T-helper 17 cell (primary cell): Measurements from ENCODE around the gene POLR2L. TPM values are rescaled to one million over a fixed set of nuclear protein-coding genes. Genes with fewer than 3 reads are reported as not detected.

ENCODE experiments used
- ATAC-seq: fragments of 150-1000 bp; cut with Tn5 transposase; 2 replicates; pipeline ENCODE4 v1.10.0; 2021; ENCODE audit warnings: mild to moderate bottlenecking, moderate library complexity
- DNase-seq, 3 donors: peaks; one replicate each; pipeline versions ENCODE4 v3.0.0 to v3.0.0-alpha.2; 2020 to 2021
- H3K9me3 ChIP-seq: one replicate; pipeline ENCODE4 v1.7.0; 2013; ENCODE audit warnings: low read length, mild to moderate bottlenecking; ENCODE audit not compliant: control insufficient read depth, poor library complexity, severe bottlenecking
- H3K27ac Mint-ChIP-seq: one replicate; pipeline ENCODE4 v1.8.0; 2022; ENCODE audit warnings: mild to moderate bottlenecking, moderate library complexity, mixed read lengths
- H3K27me3 Mint-ChIP-seq: one replicate; pipeline ENCODE4 v1.8.0; 2022; ENCODE audit warnings: mixed read lengths
- H3K36me3 Mint-ChIP-seq: one replicate; pipeline ENCODE4 v1.8.0; 2022; ENCODE audit warnings: low read depth, mixed read lengths
- H3K4me1 Mint-ChIP-seq: one replicate; pipeline ENCODE4 v1.8.0; 2022; ENCODE audit warnings: mild to moderate bottlenecking, mixed read lengths
- H3K4me3 Mint-ChIP-seq: one replicate; pipeline ENCODE4 v1.8.0; 2022; ENCODE audit warnings: mild to moderate bottlenecking, moderate library complexity, mixed read lengths
- total RNA-seq, 4 donors: library from RNA in 2 of 4; stranded (reverse) in 2 of 4; gene quantifications; one replicate each; pipeline ENCODE4 v1.2.3 and lab custom pipeline; 2022 to 2026

POLR2L gene
- total RNA-seq, 2 donors from 2014 or later: 38.5 to 40.5 TPM

DNA sequence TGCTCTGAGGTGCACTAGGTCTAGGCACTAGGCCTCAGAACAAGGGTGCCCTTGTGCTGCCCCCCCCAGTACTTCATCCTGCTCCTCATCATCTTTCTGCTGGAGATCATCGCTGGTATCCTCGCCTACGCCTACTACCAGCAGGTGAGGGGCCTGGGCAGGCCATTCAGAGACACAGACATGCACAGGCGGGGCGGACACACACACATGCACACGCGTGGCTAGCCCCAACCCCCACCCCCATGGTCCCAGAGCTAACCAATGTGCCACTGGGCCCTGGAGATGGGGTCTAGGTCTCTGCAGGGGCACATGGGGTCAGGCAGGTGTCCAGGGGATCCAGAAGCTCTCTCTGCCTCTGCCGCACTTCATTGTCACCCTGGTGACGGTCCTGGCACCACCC lies 5.6 kb downstream of the POLR2L start:
- no peak for ATAC-seq
- no peaks in the 10 kb centered on the region for H3K9me3 ChIP-seq
- Mint-ChIP-seq H3K36me3 (no peaks in the 10 kb centered on the region), H3K4me3 (no peak overlapping the region), H3K27ac (no peak overlapping the region), H3K27me3 (no peaks in the 10 kb centered on the region), H3K4me1 (peaks cover 22% of the 10 kb centered on the region)
- DNase-seq: no peak

DNA sequence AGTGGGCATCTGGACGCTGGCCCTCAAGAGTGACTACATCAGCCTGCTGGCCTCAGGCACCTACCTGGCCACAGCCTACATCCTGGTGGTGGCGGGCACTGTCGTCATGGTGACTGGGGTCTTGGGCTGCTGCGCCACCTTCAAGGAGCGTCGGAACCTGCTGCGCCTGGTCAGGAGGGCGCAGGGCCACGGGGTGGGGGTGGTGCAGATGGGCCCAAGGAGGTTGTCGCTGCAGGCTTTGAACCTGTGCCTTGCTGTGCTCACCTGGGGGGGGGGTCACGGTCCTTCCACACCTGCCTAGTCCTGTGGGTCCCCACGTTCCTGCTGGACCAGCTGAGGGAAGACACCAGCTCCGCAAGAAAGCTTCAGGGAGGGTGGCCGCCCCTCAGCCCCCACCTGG lies 6.1 kb downstream of the POLR2L start:
- H3K9me3 ChIP-seq: no peaks in the 10 kb centered on the region
- Mint-ChIP-seq H3K27ac (no peak overlapping the region), H3K4me3 (no peak overlapping the region), H3K27me3 (no peaks in the 10 kb centered on the region), H3K36me3 (no peaks in the 10 kb centered on the region), H3K4me1 (peaks cover 22% of the 10 kb centered on the region)
- no peak for ATAC-seq
- no peak for DNase-seq

DNA sequence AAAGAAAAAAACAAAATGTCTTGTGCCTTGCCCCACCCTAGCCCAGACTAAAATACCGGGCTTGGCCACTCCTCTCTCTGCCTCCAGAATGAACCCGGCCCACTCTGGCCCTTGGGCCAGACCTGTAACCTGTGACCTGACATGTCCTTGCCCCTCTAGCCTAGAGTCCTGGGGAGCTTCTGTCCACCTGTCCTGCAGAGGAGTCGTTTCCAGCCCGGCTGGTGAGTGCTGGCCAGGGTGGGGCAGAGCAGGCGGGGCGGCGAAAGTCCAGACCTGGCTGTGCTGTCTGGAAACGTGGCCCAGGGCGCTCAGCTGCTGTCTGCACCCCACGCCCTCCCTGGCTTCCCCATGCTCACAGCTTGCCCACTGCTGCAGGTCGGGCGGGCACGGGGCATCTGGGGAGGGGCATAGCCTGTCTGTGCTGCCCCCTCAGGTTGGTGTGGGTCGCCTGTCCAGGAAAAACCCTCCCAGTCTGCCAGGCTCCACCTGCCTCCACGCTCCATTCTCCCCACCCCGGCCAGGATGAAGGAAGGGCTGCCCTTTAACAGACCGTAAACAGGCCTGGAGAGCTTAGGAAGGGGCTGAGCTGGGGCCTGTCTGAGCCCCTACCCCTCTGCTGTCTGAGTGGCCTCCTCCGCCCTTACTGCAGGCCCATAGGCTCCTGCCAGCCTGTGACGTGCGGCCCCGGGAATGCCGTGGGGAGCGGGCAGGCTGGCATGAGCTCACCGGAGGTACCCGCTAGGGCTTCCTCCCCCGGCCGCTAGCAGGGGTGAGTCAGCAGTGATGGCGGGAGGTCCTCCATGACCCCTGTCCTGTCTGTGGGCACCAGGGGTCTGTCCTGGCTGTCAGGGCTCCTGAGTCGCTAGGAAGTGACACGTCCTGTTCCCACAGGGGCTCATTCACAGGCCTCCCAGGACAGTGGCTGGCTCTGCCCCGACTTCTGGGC lies 7.7 kb downstream of the POLR2L start:
- Mint-ChIP-seq H3K4me1 (peaks cover 14% of the 10 kb centered on the region), H3K4me3 (peak overlapping the region; percentile 81), H3K27me3 (peaks cover 2% of the 10 kb centered on the region), H3K36me3 (no peaks in the 10 kb centered on the region), H3K27ac (no peak overlapping the region)
- H3K9me3 ChIP-seq: no peaks in the 10 kb centered on the region
- ATAC-seq (no peak), DNase-seq (no peak)

DNA sequence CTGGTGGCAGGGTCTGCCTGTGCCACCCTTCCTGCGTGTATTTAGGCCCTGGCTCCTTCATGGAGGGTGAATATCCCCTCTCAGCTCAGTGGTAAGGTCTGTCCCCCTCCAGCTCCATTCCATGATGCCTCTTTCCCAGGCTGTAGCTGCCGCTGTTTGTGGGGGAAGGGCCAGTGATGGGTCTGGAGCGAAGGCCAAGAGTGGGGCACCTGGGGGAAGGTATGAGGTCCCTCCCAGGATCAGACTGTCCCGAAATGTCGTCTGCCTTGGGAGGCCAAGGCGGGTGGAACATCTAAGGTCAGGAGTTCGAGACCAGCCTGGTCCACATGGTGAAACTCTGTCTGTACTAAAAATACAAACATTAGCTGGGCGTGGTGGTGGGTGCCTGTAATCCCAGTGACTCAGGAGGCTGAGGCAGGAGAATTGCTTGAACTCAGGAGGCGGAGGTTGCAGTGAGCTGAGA lies 8.4 kb downstream of the POLR2L start:
- no peaks in the 10 kb centered on the region for H3K9me3 ChIP-seq
- H3K4me1 Mint-ChIP-seq: peaks cover 17% of the 10 kb centered on the region
- peak overlapping the region; percentile 81 for H3K4me3 Mint-ChIP-seq
- no peaks in the 10 kb centered on the region for H3K36me3 Mint-ChIP-seq
- ATAC-seq: no peak
- DNase-seq: no peak
- H3K27ac Mint-ChIP-seq: no peak overlapping the region
- H3K27me3 Mint-ChIP-seq: peaks cover 9% of the 10 kb centered on the region

DNA sequence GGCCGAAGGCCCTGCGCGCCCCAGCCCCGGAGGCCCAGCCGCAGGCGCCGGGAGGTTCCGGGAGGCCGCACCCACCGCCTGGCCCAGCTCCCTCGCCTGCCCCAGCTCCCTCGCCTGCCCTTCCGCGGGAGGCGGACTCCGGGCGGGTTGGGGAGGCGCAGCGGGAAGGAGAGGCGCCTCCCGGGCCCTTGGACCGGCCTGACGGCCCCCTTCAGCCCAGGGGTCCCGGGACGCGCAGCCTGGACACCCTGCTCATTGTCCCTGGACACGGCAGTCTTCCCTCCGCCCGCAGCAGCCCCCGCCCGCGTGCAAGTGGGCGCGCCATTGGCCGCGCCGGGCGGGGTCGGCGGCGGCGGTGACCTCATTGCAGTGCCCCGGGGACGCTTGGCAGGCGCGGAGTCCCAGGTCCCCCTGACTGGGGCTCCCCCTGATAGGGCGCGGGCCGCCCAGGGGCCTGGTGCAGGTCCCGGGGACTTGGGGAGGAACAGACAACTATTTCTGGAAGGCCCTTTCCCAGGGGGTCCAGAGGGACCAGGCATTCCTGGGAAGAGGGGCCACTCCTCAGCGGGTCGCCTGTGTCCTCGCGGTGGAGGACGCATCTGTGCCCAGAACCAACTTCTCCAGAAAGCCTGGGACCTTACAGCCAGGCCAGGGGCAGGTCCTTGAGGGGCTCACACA lies 9.1 kb downstream of the POLR2L start:
- H3K27ac Mint-ChIP-seq: no peak overlapping the region
- no peaks in the 10 kb centered on the region for H3K9me3 ChIP-seq
- peaks cover 16% of the 10 kb centered on the region for H3K27me3 Mint-ChIP-seq
- H3K4me1 Mint-ChIP-seq: peaks cover 18% of the 10 kb centered on the region
- DNase-seq: peak in 2 of 3 donors; percentile 35 to 42
- peak; percentile 58 for ATAC-seq
- no peaks in the 10 kb centered on the region for H3K36me3 Mint-ChIP-seq
- peak overlapping the region; percentile 81 for H3K4me3 Mint-ChIP-seq

DNA sequence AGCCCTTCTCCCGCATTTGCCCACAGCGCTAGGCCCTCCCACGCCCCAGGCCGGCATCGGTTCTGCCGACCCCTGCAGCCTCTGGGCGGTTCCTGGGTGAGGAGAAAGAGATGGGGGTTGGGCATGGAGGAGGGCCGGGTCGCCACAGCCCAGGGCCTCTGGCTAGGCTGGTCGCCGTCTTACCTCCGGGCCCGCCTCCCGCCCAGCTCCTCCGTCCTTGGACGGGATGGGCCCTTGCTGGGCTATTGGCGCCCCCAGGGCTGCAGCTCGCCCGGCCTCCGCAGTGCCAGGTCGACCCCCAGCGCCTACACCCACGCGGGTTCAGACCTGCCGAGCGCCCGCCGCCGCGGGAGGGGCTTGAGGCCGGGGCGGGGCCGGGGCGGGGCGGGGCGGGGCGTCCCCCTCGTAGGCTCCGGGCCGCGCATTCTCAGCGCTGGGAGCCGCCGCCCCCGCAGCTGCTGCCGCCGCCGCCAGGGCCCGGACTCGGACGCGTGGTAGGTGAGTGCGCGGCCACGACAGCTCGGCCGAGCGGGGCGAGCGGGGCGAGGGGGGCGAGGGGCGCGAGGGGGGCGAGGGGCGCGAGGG lies 9.7 kb downstream of the POLR2L start, which contains the start of gene CD151:
CD151 (plus strand) TSS at position 424 of the 585 bp plus-strand sequence. CDS start 3,118 bp downstream, outside the sequence.
- H3K4me3 Mint-ChIP-seq: peak within 1 kb of the TSS; percentile 81
- H3K27ac Mint-ChIP-seq: no peak within 1 kb of the TSS
- no peaks in the 10 kb centered on the region for H3K9me3 ChIP-seq
- H3K36me3 Mint-ChIP-seq: no peaks in the 10 kb centered on the region
- peaks cover 20% of the 10 kb centered on the region for H3K4me1 Mint-ChIP-seq
- DNase-seq (peak in 2 of 3 donors; percentile 41 to 57), ATAC-seq (peak; percentile 70)
- peaks cover 22% of the 10 kb centered on the region for H3K27me3 Mint-ChIP-seq

DNA sequence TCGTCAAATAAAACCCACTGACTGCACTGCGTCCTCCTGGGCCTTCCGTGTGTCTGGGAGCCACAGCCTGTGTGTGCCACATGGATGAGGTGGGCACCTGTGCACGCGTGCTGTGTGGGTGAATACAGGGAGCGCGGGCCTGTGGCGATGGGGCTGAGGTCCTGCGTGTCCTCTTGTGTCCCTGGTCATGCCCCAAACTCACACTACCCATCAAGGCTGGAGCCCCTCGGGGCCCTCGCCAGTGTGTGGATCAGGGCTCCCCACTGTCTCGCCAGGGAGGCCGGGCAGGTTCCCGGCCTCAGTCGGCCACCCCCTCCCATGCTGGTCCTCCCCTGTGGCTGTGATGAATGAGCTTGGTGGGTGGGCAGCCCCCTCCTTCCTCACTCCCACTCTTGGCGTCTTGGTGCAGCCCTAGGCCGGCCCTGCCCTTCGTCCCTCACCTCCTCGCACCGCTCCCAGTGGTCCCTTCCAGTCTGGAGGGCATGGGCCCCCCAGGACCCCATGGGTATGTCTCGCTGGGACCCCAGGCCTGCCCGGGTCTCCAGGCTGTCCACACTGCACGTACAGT lies 10.3 kb downstream of the POLR2L start:
- H3K4me1 Mint-ChIP-seq: peaks cover 22% of the 10 kb centered on the region
- H3K36me3 Mint-ChIP-seq: no peaks in the 10 kb centered on the region
- H3K9me3 ChIP-seq: no peaks in the 10 kb centered on the region
- H3K27ac Mint-ChIP-seq: no peak overlapping the region
- ATAC-seq (no peak), DNase-seq (no peak)
- H3K4me3 Mint-ChIP-seq: peak overlapping the region; percentile 80
- peaks cover 24% of the 10 kb centered on the region for H3K27me3 Mint-ChIP-seq

DNA sequence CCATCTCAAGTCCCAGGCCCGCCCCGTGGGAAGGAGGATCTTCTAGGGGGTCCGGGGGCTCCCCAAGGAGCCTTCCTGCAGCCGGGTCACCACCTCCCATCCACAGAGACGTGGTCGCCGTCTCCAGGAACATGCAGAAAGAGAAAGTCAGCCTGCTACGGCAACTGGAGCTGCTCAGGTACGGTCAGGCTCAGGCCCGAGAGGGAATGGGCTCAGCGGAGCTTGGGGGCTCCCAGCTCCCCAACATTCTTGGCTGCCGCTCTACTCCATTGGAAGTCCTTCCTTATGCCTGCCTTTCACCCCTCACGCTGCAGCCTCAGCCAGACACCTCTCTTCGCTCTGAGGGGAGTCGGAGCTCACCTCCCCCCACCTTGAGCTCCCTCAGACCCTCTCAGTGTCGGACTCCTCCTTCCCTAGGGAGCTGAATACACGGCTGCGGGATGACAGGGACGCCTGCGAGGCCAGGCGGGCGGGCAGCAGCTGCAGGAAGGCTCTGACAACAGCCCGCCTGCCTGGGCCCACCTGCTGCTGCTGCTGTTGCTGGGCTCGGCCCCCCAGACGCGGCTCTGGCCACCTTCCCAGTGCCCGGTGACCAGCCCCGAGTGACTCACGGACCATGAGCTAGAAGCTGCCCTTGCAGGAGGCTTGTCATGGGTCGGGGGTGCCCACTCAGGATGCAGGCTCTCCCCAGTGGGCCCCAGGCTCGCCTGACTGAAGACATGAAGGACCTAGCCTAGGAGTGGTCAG lies 11.0 kb downstream of the POLR2L start:
- no peaks in the 10 kb centered on the region for H3K9me3 ChIP-seq
- no peak for DNase-seq
- Mint-ChIP-seq H3K27me3 (peaks cover 24% of the 10 kb centered on the region), H3K4me3 (peak overlapping the region; percentile 80), H3K27ac (no peak overlapping the region), H3K4me1 (peaks cover 26% of the 10 kb centered on the region), H3K36me3 (no peaks in the 10 kb centered on the region)
- ATAC-seq: no peak

DNA sequence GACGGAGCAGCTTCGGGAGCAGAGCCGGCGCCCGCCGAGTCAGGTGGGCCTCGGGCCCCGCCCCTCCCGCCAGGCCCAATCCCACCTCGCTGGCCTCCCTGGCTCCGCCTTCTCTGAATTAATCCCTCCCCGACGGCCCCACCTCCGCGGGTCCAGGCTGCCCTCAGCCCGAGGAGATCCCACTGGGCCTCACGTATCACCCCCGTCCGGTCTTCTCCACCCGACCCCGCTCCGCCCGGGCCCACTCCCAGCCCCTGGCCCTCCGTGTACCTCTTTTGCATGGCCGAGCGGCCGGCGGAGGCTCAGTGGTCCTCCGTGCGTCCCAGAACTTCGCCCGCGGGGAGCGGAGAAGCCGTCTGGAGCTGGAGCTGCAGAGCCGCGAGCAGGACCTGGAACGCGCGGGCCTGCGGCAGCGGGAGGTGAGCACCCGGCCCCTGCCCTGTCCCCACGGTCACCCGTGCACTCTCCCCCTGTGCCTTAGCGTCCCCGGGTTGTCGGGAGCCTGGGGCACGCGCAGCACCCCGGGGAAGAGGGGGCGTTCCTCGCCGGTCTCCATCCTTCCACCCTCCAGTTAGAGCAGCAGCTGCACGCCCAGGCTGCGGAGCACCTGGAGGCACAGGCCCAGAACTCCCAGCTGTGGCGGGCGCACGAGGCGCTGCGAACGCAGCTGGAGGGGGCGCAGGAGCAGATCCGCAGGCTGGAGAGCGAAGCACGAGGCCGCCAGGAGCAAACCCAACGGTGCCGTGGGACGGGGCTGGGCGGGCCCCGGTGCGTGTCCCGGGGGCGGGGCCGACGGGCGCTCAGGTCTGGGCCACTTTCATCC lies 11.8 kb downstream of the POLR2L start:
- Mint-ChIP-seq H3K36me3 (no peaks in the 10 kb centered on the region), H3K27me3 (peaks cover 24% of the 10 kb centered on the region), H3K4me1 (peaks cover 26% of the 10 kb centered on the region), H3K4me3 (peak overlapping the region; percentile 80), H3K27ac (no peak overlapping the region)
- DNase-seq (peak; percentile 37 to 60 (median 53)), ATAC-seq (peak; percentile 51)
- H3K9me3 ChIP-seq: no peaks in the 10 kb centered on the region

DNA sequence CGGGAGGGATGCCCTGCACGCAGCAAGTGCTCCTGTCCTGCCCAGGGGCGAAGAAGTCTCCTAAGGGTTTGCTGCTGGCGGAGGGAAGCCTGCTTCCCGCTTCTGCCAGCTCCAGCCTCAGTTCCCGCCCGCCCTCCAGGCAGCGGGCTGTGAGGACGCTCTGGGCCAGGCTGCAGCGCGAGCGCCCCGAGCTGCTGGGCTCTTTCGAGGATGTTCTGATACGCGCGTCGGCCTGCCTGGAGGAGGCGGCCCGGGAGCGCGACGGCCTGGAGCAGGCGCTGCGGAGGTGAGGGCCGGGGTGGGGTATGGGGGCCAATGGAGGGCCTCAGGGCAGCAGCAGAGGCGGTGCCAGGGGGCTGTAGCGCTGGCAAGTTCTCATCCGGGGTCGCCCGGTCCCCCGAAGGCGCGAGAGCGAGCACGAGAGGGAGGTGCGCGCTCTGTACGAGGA lies 12.5 kb downstream of the POLR2L start:
- no peak for DNase-seq
- peak; percentile 8 for ATAC-seq

DNA sequence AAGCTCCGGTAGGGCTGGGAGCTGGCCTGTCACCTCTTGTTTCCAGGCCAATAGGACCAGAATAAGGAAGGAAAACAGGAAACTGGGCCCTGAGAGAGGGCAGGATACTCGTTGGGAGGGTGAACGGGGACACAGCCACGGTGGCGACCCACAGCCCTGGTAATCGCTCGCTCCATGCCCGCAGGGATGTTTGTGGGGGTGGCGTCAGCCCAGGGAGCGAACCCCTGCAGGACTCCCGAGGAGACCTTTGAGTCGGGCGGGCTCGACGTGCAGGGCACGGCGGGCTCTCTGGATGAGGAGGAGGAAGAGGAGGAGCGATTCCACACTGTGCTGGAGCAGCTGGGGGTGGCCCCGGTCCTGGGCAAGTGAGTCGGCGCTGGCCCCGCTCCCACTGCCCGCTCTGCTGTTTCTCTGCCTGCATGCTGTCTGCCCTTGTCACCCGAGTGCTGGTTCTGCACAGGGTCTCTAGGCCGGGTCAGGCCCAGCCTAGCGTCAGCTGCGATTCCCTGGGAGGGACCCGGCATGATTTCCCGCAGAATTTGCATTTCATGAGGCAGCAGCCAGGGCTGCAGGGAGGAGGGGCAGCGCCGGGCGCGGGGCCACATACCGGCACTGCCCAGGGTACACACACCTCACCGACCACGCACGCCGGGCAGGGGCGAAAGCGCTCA lies 13.0 kb downstream of the POLR2L start:
- peaks cover 25% of the 10 kb centered on the region for H3K4me1 Mint-ChIP-seq
- no peak for ATAC-seq
- no peak overlapping the region for H3K27ac Mint-ChIP-seq
- H3K36me3 Mint-ChIP-seq: peaks cover 2% of the 10 kb centered on the region
- peaks cover 28% of the 10 kb centered on the region for H3K27me3 Mint-ChIP-seq
- no peaks in the 10 kb centered on the region for H3K9me3 ChIP-seq
- no peak for DNase-seq
- peak overlapping the region; percentile 80 for H3K4me3 Mint-ChIP-seq

More for the DNA sequence above, 12.5 kb downstream of the POLR2L start:
- peaks cover 26% of the 10 kb centered on the region for H3K4me1 Mint-ChIP-seq
- peaks cover 2% of the 10 kb centered on the region for H3K36me3 Mint-ChIP-seq
- peak overlapping the region; percentile 80 for H3K4me3 Mint-ChIP-seq
- H3K27ac Mint-ChIP-seq: no peak overlapping the region
- H3K27me3 Mint-ChIP-seq: peaks cover 28% of the 10 kb centered on the region
- H3K9me3 ChIP-seq: no peaks in the 10 kb centered on the region
